HEK293 (cell line): Measurements from ENCODE around the gene KRT9.

Experiments
- AEBP2 ChIP-seq: fragments of 450-650 bp; formaldehyde crosslinking; IDR thresholded peaks from 2 replicates; pipeline ENCODE4 v1.5.1; 2016; ENCODE audit warnings: missing biosample characterization, missing genetic modification characterization, borderline replicate concordance
- CTCF ChIP-seq: fragments of 450-650 bp; formaldehyde crosslinking; IDR thresholded peaks from 2 replicates; pipeline ENCODE4 v1.5.1; 2016; ENCODE audit warnings: missing biosample characterization, missing genetic modification characterization
- KLF9 ChIP-seq: fragments of 450-650 bp; formaldehyde crosslinking; IDR thresholded peaks from 2 replicates; pipeline ENCODE4 v1.5.1; 2016; ENCODE audit warnings: missing biosample characterization, missing genetic modification characterization, low read depth
- PRDM1 ChIP-seq: fragments of 450-650 bp; formaldehyde crosslinking; IDR thresholded peaks from 2 replicates; pipeline ENCODE4; 2016; ENCODE audit warnings: missing biosample characterization, missing genetic modification characterization
- REST ChIP-seq: fragments of 450-650 bp; formaldehyde crosslinking; IDR thresholded peaks from 2 replicates; pipeline ENCODE4 v1.5.1; 2016; ENCODE audit warnings: missing biosample characterization, missing genetic modification characterization
- SCRT1 ChIP-seq: fragments of 450-650 bp; formaldehyde crosslinking; IDR thresholded peaks from 2 replicates; pipeline ENCODE4 v1.5.1; 2016; ENCODE audit warnings: missing biosample characterization, missing genetic modification characterization, borderline replicate concordance
- TSHZ1 ChIP-seq: fragments of 450-650 bp; formaldehyde crosslinking; IDR thresholded peaks from 2 replicates; pipeline ENCODE4 v1.5.1; 2016; ENCODE audit warnings: missing biosample characterization, missing genetic modification characterization, borderline replicate concordance
- YY1 ChIP-seq: fragments of 450-650 bp; formaldehyde crosslinking; IDR thresholded peaks from 2 replicates; pipeline ENCODE4 v1.5.1; 2018; ENCODE audit warnings: missing biosample characterization, missing genetic modification characterization
- ZBTB26 ChIP-seq: fragments of 450-650 bp; formaldehyde crosslinking; optimal IDR thresholded peaks from 2 replicates; pipeline ENCODE3; 2016; ENCODE audit warnings: missing biosample characterization, mild to moderate bottlenecking, missing genetic modification characterization
- ZNF174 ChIP-seq: fragments of 450-650 bp; formaldehyde crosslinking; IDR thresholded peaks from 2 replicates; pipeline ENCODE4 v1.5.0; 2017; ENCODE audit warnings: missing biosample characterization, mild to moderate bottlenecking, missing genetic modification characterization
- ZNF274 ChIP-seq, 2 experiments: fragments of 200-500 bp in 1 of 2; fragments of 450-650 bp in 1 of 2; sonication (Bioruptor generic) in 1 of 2; formaldehyde crosslinking in 1 of 2; IDR thresholded peaks; 2 replicates each; pipeline versions ENCODE4 v1.5.1 to v1.6.1; 2014 to 2016; ENCODE audit warnings: borderline replicate concordance in 1 of 2, inconsistent platforms in 1 of 2, low read length in 1 of 2, missing biosample characterization in 1 of 2, missing genetic modification characterization in 1 of 2
- ZNF292 ChIP-seq: fragments of 450-650 bp; formaldehyde crosslinking; IDR thresholded peaks from 2 replicates; pipeline ENCODE4 v1.5.1; 2016; ENCODE audit warnings: low read depth, missing biosample characterization, missing genetic modification characterization, borderline replicate concordance
- ZNF398 ChIP-seq: fragments of 450-650 bp; formaldehyde crosslinking; IDR thresholded peaks from 2 replicates; pipeline ENCODE4 v1.5.1; 2017; ENCODE audit warnings: missing biosample characterization, missing genetic modification characterization

GRCh38 chr17:41539071-41539492 is 32.8 kb downstream of the KRT9 start:
- TF ChIP-seq YY1 (tag by site-specific recombination): no peak
- TF ChIP-seq ZBTB26: no peak
- no peak for TF ChIP-seq ZNF292 (tag by site-specific recombination)
- TF ChIP-seq TSHZ1 (tag by site-specific recombination): no peak
- no peak for TF ChIP-seq ZNF174 (tag by site-specific recombination)
- TF ChIP-seq CTCF (tag by site-specific recombination): no peak
- no peak for TF ChIP-seq ZNF274 (IDR thresholded peaks at IDR 0.05; ENCODE audit: low read length)
- no peak for TF ChIP-seq ZNF274 (tag by site-specific recombination; IDR thresholded peaks at IDR 0.05; ENCODE audit: borderline replicate concordance)
- TF ChIP-seq AEBP2: no peak
- no peak for TF ChIP-seq KLF9
- no peak for TF ChIP-seq ZNF398
- no peak for TF ChIP-seq REST
- no peak for TF ChIP-seq SCRT1 (tag by site-specific recombination)
- no peak for TF ChIP-seq PRDM1
